ENCODE data around the gene HDHD3. TPM values are rescaled to one million over a fixed set of nuclear protein-coding genes. Genes with fewer than 3 reads are reported as not detected.

HDHD3 gene
- polyA plus RNA-seq, 1 of the 3 experiments (the other 2 are of a cell fraction): 17.1 TPM

DNA sequence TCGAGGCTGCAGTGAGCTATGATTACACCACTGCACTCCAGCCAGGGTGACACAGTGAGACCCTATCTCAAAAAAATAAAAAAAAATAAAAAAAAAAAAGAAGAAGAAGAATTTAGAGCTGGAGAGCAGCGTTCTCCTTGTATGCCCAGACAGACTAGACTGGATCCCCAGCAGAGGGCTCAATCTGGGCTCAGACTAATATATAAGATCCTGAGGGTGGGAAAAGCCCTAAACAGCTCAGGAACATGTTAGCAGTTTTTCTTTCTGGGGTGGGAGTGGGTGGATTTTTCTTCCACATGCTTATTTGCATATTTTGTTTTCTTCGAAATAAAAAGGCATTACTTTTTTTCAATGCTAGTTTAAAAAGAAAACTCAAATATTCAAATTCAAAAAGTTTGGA is 28.3 kb downstream of the HDHD3 start:
- Histone ChIP-seq H4K20me1 (ENCODE audit: insufficient read depth) (no peaks in the 10 kb centered on the region), H3K9me2 (no peaks in the 10 kb centered on the region), H3K36me3 (replicated peaks in 1 of 2; ENCODE audit: control insufficient read depth in 1 of 2, insufficient read depth in 2 of 2, low read length in 1 of 2) (no peaks in the 10 kb centered on the region), H3K27ac (ENCODE audit: low read depth in 2 of 2, low read length in 1 of 2) (no peak overlapping the region), H3F3A (replicated peaks; ENCODE audit: insufficient read depth) (peaks cover 3% of the 10 kb centered on the region), H3K79me2 (ENCODE audit: insufficient read depth) (no peaks in the 10 kb centered on the region), H2AFZ (ENCODE audit: low read depth) (no peak overlapping the region), H3K4me1 (ENCODE audit: control insufficient read depth in 1 of 2, insufficient read depth in 2 of 2, low read depth in 1 of 2, low read length in 1 of 2) (peaks cover 0 to 20% of the 10 kb centered on the region in 2 experiments; a peak in 1 of 4 replicates), H3K27me3 (ENCODE audit: insufficient read depth) (peaks cover 23% of the 10 kb centered on the region), H3K4me2 (no peak overlapping the region), H3K9ac (no peak overlapping the region), H3K4me3 (ENCODE audit: low read depth in 2 of 2, low read length in 1 of 2) (no peak overlapping the region), H3K9me3 (no peaks in the 10 kb centered on the region)
- no peak for DNase-seq
- CTCF ChIA-PET: interaction anchor here (1.1 to 2.0 kb wide), 5 partner anchors 8 to 243 kb away, joined by 3 to 5 read pairs (median 3); no protein-coding TSS in a partner anchor
- TF ChIP-seq CTCF (IDR thresholded peaks at IDR 0.05) (no peak), RCOR1 (IDR thresholded peaks at IDR 0.05; ENCODE audit: low read length) (no peak), GATA2 (CRISPR knock-in tag; IDR thresholded peaks at IDR 0.05) (no peak), NFIC (IDR thresholded peaks at IDR 0.05; ENCODE audit: borderline replicate concordance) (no peak), GABPA (IDR thresholded peaks at IDR 0.05; ENCODE audit: low read depth) (no peak), CHD2 (IDR thresholded peaks at IDR 0.05; ENCODE audit: low read length, partially characterized antibody) (no peak), MXI1 (IDR thresholded peaks at IDR 0.05; ENCODE audit: low read depth, low read length) (no peak), SMC3 (IDR thresholded peaks at IDR 0.05; ENCODE audit: low read depth, low read length) (no peak), ELF1 (IDR thresholded peaks at IDR 0.05) (no peak), TCF12 (IDR thresholded peaks at IDR 0.05) (no peak), RAD21 (IDR thresholded peaks at IDR 0.05; ENCODE audit: low read length) (no peak), EZH2phosphoT487 (IDR thresholded peaks at IDR 0.05; ENCODE audit: borderline replicate concordance, low read depth) (no peak), TAF1 (IDR thresholded peaks at IDR 0.05; ENCODE audit: borderline replicate concordance, low read depth, low read length) (no peak), TEAD4 (IDR thresholded peaks at IDR 0.05; ENCODE audit: borderline replicate concordance, insufficient read depth) (no peak), MAX (IDR thresholded peaks at IDR 0.05; ENCODE audit: low read depth) (no peak), RFX5 (IDR thresholded peaks at IDR 0.05; ENCODE audit: low read length) (no peak), POLR2AphosphoS5 (IDR thresholded peaks at IDR 0.05; ENCODE audit: low read depth, low read length) (no peak), MEF2A (IDR thresholded peaks at IDR 0.05; ENCODE audit: borderline replicate concordance, low read depth) (no peak)
- TF ChIP-seq, protein P1, sequence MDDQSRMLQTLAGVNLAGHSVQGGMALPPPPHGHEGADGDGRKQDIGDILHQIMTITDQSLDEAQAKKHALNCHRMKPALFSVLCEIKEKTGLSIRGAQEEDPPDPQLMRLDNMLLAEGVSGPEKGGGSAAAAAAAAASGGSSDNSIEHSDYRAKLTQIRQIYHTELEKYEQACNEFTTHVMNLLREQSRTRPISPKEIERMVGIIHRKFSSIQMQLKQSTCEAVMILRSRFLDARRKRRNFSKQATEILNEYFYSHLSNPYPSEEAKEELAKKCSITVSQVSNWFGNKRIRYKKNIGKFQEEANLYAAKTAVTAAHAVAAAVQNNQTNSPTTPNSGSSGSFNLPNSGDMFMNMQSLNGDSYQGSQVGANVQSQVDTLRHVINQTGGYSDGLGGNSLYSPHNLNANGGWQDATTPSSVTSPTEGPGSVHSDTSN (IDR thresholded peaks at IDR 0.05): no peak
- TF ChIP-seq, protein P2, sequence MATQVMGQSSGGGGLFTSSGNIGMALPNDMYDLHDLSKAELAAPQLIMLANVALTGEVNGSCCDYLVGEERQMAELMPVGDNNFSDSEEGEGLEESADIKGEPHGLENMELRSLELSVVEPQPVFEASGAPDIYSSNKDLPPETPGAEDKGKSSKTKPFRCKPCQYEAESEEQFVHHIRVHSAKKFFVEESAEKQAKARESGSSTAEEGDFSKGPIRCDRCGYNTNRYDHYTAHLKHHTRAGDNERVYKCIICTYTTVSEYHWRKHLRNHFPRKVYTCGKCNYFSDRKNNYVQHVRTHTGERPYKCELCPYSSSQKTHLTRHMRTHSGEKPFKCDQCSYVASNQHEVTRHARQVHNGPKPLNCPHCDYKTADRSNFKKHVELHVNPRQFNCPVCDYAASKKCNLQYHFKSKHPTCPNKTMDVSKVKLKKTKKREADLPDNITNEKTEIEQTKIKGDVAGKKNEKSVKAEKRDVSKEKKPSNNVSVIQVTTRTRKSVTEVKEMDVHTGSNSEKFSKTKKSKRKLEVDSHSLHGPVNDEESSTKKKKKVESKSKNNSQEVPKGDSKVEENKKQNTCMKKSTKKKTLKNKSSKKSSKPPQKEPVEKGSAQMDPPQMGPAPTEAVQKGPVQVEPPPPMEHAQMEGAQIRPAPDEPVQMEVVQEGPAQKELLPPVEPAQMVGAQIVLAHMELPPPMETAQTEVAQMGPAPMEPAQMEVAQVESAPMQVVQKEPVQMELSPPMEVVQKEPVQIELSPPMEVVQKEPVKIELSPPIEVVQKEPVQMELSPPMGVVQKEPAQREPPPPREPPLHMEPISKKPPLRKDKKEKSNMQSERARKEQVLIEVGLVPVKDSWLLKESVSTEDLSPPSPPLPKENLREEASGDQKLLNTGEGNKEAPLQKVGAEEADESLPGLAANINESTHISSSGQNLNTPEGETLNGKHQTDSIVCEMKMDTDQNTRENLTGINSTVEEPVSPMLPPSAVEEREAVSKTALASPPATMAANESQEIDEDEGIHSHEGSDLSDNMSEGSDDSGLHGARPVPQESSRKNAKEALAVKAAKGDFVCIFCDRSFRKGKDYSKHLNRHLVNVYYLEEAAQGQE (IDR thresholded peaks at IDR 0.05; ENCODE audit: low read depth, low read length): no peak
- POLR2A ChIA-PET: interaction anchor here (1.3 to 3.8 kb wide), 2 partner anchors 8 to 73 kb away, joined by 5 to 21 read pairs; partner anchors contain the start of genes CDC26, PRPF4 and WDR31
- 83% methylated on average over 3 of the region's 3 CpGs for WGBS (ENCODE audit: low lambda C conversion rate)

Measured in SK-N-SH (cell line).